BJ (cell line): ENCODE measurements around the gene OR52N2. TPM values are rescaled to one million over a fixed set of nuclear protein-coding genes. Genes with fewer than 3 reads are reported as not detected.

Experiments used
- CTCF ChIA-PET: fragments of 350-600 bp; formaldehyde crosslinking; extraction: SDS; loops from one replicate; lab custom pipeline; 2021; ENCODE audit warnings: antibody characterized with exemption, inconsistent platforms; lab: Yijun Ruan, JAX
- POLR2A ChIA-PET: fragments of 300-600 bp; sonication (Branson Sonifier 250); formaldehyde crosslinking; extraction: SDS; loops from one replicate; lab custom pipeline; 2021; ENCODE audit warnings: antibody characterized with exemption; lab: Charles Lee
- DNase-seq: peaks from one replicate; pipeline ENCODE4 v3.0.0-alpha.2; 2011; ENCODE audit warnings: low read depth
- H3K27me3 ChIP-seq: 2 replicates; pipeline ENCODE4 v1.6.0; 2011; ENCODE audit warnings: low read length; ENCODE audit not compliant: control insufficient read depth, insufficient read depth
- H3K36me3 ChIP-seq: 2 replicates; pipeline ENCODE4 v1.5.1; 2011; ENCODE audit warnings: low read length; ENCODE audit not compliant: control insufficient read depth, insufficient read depth
- H3K4me3 ChIP-seq: 2 replicates; pipeline ENCODE4 v1.5.1; 2011; ENCODE audit warnings: low read depth, mild to moderate bottlenecking, control low read depth, low read length
- CTCF ChIP-seq: IDR thresholded peaks from 2 replicates; pipeline ENCODE4 v1.5.1; 2011; ENCODE audit warnings: low read depth, mild to moderate bottlenecking, control low read depth, inconsistent platforms, low read length, moderate library complexity; ENCODE audit not compliant: insufficient read depth
- polyA minus RNA-seq: library from RNA; depleted of rRNA, polyadenylated mRNA; stranded (reverse); fragments of >200 nt; gene quantifications from 2 replicates; pipeline ENCODE4 v1.2.3, GENCODE V29; 2011; rRNA and poly(A)+ RNA removed
- polyA plus RNA-seq: library from polyadenylated mRNA; depleted of rRNA; stranded (reverse); fragments of >200 nt; gene quantifications from 2 replicates; pipeline ENCODE4 v1.2.3, GENCODE V29; 2011; rRNA removed

The OR52N2 gene
- polyA plus RNA-seq = not detected in 2 replicates
- not detected in 2 replicates for polyA minus RNA-seq

GRCh38 chr11:5808500-5809121 is at the start of gene OR52N2:
OR52N2 (plus strand) TSS chr11:5808924; CDS start chr11:5820336, 11,412 bp downstream.
- Histone ChIP-seq H3K4me3 (peak within 1 kb of the TSS; percentile 39), H3K27me3 (peaks cover 4% of the 10 kb centered on the region; the same call in 1 of the 2 replicates), H3K36me3 (no peaks in the 10 kb centered on the region)
- TF ChIP-seq CTCF = peak; percentile 84
- ChIA-PET POLR2A (no interaction called here), CTCF (interaction anchor here (1.1 to 2.3 kb wide), 3 partner anchors 14 to 332 kb away, joined by 3 to 11 read pairs (median 7); no protein-coding TSS in a partner anchor)
- DNase-seq = no peak

- Histone ChIP-seq H3K27me3 (no peaks in the 10 kb centered on the region), H3K36me3 (no peaks in the 10 kb centered on the region), H3K4me3 (no peak overlapping the region)
- CTCF ChIA-PET = no interaction called here
- TF ChIP-seq CTCF = no peak
- POLR2A ChIA-PET = no interaction called here
- no peak for DNase-seq
Measured at GRCh38 chr11:5767056-5767455, 41.7 kb upstream of the OR52N2 start.

- no peak for TF ChIP-seq CTCF
- Histone ChIP-seq H3K36me3 (no peaks in the 10 kb centered on the region), H3K27me3 (no peaks in the 10 kb centered on the region; the same call in 1 of the 2 replicates), H3K4me3 (no peak within 1 kb of the TSS)
- ChIA-PET CTCF (no interaction called here), POLR2A (no interaction called here)
- DNase-seq = no peak
Measured at GRCh38 chr11:5783255-5783654, 25.5 kb upstream of the OR52N2 start, which contains the start of gene OR52N5. OR52N5 (minus strand) TSS chr11:5783355; CDS start chr11:5778634, 4,721 bp downstream.

- H3K27me3 ChIP-seq = no peaks in the 10 kb centered on the region; the same call in 1 of the 2 replicates
- H3K4me3 ChIP-seq = no peak within 1 kb of the TSS
- POLR2A ChIA-PET = no interaction called here
- TF ChIP-seq CTCF = no peak
- no peaks in the 10 kb centered on the region for H3K36me3 ChIP-seq
- DNase-seq = no peak
- CTCF ChIA-PET = no interaction called here
Measured at GRCh38 chr11:5791165-5791564, 17.6 kb upstream of the OR52N2 start, which contains the start of gene OR52N1. OR52N1 (minus strand) TSS chr11:5791265; CDS start chr11:5788816, 2,449 bp downstream.

- DNase-seq = no peak
- POLR2A ChIA-PET = interaction anchor here (1.0 kb wide), 1 partner anchor 200 kb away, joined by 7 read pairs; no protein-coding TSS in a partner anchor
- no peak for TF ChIP-seq CTCF
- Histone ChIP-seq H3K27me3 (no peaks in the 10 kb centered on the region), H3K36me3 (no peaks in the 10 kb centered on the region), H3K4me3 (no peak overlapping the region)
- CTCF ChIA-PET = interaction anchor here (0.6 to 1.1 kb wide), 2 partner anchors 11 to 13 kb away, joined by 4 read pairs; no protein-coding TSS in a partner anchor
Measured at GRCh38 chr11:5796541-5796940, 12.2 kb upstream of the OR52N2 start.
